ENCODE results near the gene EXOC6.
A peak's percentile ranks its signal among the peaks of the same experiment; 100 is the strongest.

EXOC6 gene

DNA sequence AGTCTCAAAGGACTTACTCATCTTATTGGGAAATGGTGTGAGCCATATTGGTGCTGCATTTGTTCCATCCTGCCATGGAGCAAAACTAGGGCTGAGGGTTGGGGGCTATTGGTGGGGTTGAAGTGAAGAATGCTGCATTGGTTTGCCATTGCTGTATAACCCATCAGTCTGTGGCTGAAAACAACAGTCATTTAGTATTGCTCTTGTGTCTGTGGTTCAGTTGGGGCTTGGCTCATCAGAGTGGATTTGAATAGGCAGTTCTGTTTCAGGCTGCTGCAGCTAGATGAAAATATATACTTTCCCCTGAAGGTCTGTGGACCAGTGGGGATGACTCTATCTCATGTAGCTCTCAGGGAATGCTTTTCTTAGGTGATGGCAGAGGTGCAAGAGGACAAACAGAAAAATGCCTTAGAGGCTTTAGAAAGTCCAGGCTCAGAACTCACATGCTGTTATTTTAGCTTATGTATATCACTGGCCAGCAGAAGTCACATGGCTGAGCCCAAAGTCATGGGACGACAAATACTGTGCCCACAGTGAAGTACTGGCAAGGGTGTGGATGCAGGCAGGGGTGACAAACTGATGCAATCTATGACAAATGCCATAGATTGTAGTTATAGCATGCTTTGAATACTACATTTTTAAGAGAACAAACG is 15.2 kb upstream of the EXOC6 start:
- no peak for DNase-seq

DNA sequence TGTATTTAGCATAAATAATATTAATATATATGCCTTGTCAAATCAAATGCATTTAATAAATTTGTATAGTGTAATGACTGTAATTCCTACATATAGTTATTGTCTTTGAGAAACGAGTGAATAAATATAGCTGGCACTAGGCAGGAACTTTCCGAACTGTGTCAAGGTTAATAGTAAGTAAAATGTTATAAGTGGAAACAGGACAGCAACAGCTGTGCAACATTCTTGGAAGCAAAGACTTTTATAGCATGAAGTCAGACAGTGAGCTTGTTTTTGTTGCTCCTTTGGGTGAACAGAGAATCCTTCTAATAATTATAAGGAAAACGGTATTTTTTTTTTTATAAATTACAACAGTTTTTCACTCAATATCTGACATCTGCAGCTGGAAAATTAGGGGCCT is 14.0 kb upstream of the EXOC6 start:
- DNase-seq, result no peak

DNA sequence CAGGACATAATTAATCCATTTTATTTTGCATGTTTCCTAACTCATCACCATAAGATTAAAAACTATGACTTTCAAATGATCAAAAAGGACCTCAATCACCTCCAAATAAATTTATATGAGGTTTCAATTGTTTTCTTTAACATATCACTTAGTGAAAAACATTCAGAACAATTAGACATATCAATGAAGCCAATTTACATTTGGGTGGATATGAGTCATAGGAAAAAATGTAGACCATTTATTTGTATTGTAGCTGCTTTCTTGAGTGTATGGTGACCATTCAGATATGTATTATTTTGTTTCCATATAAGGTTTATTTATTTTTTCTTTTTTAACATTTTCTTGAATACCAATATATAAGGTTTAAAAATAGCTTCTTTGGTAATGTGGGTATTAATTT is 13.3 kb upstream of the EXOC6 start:
- DNase-seq, result no peak

DNA sequence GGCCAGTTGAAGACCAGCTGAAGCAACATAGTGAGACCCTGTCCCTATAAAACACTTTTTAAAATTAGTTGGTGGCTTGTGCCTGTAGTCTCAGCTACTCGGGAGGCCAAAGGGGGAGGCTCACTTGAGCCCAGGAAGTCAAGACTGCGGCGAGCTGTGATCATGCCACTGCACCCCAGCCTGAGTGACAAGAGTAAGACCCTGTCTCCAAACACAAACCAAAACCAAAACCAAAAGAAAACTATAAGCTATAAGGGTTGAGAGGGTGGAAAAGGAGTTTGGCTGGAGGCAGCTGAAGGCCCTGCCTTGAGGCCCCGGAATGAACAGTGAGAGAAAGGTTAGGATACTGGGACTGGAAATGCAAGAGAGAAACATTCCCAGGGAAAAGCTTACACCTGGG is 10.9 kb upstream of the EXOC6 start:
- no peak for DNase-seq

DNA sequence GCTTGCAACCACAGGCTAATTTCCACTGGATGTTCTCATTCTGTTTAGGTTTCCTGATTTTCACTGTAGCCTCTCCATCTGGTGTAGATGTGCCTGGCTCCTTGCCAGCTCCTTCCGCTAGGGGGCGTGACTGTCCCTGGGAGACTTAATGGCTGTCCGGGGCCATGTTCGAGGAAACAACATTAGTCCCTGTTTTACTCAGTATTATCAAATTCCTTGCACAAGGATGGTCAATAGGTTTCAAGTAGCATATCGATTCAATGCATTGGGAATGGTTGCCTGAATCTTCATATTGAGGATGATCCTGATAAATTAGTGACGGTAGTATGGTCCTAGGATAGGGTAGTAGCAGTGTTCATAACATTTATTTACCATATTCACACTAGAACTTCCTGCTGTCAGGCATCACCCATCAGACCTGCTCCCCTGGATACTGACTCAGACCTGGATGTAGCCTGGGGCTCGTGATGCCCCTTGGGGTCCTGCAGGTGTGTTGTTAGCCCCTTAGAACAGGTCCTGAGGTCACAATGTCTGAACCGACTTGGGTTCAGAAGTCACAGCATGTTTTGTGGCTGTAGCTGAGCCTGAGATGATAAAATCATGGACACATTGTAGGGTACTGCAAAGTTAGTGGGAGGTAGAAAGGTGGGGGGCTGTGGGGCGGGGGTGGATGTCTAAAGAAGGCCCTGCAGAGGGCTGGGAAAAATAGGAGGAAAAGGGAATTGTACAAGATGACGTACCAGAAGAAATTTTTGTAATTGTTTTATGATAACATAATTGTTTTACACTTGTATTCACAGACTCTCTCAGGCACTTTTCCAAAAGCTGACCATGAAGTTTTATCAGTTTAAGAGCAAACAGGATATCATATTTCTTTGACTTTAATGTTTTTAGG is 8.9 kb upstream of the EXOC6 start:
- peak; percentile 36 for DNase-seq

DNA sequence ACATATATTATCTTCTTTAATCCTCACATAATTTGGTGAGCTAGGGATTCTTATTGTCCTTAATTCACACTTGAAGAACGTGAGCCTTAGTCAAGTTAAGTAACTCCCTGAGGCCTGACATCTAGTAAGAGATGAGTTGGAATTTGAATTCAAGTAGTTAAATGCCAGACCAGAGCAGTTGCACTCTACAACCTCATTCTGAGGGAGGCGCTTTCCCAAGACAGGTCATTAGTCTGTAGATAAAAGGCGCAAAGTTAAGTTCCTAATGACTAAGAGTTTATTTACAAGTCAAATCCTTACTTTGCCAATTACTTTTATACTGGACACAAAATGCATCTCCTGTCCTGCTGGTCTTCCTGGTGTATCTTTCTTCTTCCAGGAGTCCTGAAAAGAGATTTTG is 3.6 kb upstream of the EXOC6 start:
- DNase-seq, result peak; percentile 19

DNA sequence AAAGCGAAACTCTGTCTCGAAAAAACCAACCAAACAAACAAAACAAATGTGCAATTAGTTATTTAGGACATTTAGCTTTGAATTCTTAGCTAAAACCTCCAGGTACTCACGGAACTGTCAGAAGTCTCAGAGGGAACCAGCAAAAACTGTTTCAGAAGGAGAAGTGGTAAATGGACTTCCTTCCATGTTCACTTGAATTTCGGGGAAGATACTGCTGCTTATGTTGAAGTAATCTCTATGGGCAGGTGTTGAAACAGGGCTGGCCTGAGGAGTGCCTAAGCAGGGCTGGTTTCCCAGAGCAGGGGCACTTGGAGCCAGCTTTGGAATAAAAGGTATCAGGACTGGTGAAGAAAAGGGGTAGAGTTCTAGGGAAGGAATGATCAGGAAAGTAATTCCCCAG is 2.4 kb upstream of the EXOC6 start:
- DNase-seq, result peak; percentile 88

DNA sequence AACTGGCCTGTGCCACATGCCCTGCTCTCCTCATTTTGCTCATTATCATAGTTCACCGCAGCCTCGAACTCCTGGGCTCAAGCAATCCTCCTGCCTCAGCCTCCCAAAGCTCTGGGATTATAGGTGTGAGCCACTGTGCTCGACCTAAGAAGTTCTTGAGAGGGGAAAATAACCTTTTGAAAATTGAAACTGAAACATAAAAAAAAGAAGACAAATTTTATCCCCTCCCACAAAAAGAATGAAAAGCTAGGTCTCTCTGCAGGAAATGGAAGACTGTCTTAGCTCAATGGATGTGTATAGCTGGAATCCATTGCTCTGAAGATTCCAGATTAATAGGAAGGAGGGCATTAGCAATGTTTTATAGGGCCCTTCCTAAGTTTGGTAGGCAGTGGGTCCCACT is 2.0 kb upstream of the EXOC6 start:
- no peak for DNase-seq

DNA sequence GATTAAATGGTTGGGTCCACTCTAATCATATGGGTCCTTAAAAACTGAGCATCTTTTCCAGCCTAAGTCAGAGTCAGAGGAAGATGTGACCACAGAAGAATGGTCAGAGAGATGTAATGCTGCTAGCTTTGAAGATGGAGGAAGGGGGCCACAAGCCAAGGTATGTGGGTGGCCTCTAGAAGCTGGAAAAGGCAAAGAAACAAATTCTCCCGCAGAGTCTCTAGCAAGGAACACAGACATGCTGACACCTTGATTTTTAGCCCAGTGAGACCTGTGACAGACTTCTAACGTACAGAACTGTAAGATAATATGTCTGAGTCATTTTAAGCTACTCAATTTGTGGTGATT is 1.5 kb upstream of the EXOC6 start:
- DNase-seq, result no peak

DNA sequence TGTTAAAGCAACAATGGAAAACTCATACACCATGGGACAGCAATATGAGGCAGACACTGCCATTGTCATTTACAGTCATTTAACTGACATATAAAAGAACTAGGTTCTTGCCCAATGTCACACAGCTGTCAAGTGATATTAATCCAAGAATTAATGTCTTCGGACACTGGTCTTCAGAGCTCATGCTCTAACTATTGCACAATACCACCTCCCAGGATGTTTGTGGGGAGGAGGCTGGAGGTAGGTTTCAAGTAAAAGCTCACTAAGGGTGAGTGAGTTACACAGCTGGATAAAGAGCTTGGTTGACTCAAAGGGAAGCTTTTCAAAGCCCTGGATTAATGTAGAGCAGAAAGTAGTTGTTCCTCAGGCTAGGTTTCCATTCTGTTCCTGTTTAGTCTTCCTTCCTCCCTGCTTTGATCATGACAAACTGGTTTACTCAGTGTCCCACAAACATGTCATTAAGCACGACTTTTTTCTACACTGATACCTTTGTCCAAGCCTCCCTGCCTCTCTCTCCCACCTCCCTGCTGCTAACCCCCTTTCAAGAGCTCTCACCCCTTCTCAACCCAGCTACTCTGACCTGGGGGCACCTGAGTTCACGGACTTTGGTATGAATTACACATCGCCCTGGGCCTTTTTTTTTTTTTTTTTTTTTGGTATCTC is 987 bp upstream of the EXOC6 start:
- peak; percentile 96 for DNase-seq

DNA sequence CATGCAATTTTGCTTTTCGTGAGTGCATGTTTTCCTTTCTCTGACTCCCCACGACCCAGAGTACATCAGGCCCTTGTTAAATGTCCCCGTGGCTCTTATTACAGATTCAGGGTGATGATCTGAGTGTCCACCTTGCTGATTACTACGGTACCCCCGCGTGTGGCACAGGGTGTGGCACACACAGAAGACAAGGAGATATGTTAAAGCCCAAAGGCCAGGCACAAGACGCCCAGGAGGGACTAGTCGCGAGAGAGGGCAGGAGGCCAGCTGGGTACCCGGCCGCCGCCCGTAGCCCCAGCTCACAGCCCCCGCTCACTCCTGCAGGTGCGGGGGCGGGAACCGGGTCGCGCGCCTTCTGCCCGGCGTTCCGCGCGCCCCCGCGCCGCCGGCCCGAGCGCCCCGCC is 281 bp upstream of the EXOC6 start:
- DNase-seq, result no peak

DNA sequence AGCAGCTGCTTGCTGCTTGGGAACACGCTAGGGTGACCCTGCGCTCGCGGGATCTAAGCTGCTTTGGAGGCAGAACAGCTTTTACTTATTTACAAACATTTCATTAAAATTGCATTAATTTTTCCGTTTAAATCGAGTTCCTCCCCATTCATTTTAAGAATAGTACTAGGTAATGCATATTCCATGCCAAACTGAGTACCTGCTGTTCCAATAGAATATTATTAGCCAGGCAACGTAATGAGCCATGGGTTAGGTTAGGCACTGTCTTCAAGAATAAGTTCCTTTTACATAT is 860 bp downstream of the EXOC6 start:
- DNase-seq, result no peak

DNA sequence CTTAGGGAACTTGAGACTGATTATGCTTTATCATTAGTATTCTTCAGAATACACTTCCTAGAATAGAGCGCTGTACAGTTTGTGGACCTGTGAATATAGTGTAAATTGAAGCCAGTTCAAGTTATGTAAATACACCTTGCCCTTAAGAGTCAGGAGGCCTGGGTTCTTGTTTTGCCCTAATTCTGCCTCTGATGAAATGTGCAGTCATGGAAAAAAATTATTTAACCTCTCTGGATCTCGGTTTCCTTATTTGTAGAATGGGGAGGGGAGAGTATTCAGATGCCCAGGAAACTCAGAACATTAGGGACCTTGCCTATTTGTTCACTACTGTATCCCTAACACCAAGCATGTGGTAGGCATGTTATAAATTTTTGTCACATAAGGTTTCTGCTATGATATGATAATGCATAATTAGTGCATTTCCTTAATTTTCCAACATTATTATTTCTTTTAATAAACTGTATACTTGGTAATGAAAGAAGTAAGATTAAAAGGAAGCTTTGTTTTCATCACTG is 1.3 kb downstream of the EXOC6 start:
- no peak for DNase-seq

DNA sequence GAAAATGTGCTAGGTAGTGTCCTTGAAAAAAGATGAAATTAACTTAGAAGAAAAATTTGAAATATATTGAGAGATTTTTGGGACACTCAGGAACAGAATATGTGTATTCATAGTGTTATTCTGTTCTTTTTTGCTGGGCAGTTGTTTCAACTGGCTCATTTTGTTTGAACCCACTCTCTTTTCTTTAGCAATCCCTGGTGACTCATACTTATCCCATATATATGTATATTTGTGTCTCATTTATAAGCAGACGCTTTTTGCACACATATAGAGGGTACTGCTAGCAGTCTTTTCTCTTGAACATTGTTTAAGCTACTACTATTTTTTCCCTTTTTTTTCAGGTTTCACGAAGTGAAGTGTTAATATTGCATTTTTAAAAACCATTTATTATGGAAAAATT is 1.9 kb downstream of the EXOC6 start:
- DNase-seq, result peak; percentile 55

DNA sequence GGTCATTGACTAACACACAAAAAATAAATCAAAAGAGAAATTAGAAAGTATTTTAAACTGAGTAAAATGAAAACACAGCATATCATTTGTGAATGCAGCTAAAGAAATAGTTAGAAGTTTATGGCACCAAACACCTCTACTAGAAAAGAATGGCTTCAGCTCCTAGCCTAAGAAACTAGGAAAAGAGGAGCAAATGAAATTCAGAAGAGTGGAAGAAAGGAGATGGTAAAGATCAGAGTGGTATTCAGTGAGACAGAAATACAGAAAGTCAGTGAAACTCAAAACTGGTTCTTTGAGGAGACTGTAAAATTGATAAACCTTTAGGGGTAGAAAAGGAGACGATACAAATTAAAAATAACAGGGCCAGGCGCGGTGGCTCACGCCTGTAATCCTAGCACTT is 2.7 kb downstream of the EXOC6 start:
- no peak for DNase-seq

DNA sequence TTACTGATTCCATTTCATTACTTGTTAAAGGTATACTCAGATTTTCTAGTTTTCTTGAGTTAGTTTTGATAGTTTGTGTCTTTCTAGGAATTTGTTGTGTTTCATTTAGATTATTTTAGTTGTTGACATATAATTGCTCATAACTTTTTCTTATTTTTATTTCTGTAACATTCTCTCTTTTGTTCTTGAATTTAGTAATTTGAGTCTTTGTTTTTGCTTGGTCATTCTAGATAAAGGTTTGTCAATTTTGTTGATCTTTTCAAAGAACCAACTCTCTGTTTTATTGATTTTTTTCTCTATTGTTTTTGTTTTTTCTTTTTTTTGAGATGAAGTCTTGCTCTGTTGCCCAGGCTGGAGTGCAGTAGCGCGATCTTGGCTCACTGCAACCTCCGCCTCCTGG is 7.2 kb downstream of the EXOC6 start:
- DNase-seq, result no peak

DNA sequence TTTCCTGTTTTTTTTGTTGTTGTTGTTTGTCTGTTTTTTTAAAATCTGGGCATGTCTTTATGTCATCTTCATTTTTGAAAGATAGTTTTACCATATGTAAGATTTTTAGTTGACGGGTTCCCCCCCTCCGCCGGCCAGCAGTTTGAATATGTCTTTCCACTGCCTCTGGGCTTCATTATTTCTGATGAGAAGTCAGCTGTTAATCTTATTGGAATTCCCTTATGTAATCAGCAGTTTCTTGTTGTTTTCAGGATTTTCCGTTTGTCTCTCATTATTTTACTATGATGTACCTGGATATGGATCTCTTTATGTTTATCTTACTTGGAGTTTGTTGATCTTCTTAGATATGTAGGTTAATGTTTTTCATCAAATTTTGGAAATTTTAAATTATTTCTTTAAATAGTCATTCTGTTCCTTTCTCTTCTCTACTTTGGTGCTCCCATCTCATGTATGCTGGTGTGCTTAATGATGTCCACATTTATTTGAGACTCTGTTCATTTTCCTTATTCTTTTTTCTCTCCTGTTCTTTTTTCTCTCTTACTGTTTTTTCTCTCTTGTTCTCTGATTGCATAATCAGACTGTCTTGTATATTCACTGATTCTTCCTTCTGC is 9.7 kb downstream of the EXOC6 start:
- DNase-seq, result no peak

DNA sequence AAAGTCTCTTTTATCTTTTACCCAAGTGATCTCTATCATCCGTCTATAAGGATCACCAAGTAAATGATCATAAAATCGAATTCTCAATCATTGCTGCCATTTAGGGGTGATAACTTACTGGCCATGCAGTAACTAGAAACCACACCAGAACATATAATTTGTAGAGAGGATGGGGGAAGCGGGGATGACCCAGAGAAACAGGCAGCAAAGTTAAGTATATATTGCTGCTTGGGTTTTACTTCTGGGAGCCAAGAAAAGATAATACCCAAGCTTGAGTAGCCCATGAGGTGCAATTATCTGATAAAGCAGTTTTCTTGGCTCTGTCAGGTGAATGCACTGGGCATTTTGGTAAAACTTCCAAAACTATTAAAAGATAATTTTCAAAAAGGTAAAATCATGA is 18.9 kb downstream of the EXOC6 start:
- DNase-seq, result no peak

DNA sequence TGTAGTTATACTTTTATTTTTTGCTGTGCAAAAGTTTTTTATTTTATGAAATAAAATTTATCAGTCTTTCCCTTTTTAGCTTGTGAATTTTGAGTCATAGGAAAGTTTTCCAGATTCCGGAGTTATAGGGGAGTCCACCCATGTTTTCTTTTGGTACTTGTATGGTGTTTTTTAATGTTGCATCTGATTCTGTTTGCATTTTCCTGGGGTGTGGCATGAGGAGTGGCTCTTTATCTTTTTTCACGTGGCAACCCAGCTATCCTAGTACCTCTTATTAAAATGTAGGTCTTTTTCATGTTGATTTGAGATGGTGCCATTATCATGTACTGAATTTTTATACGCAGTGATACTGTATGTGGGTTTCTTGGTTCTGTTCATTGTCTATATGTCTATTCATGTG is 19.7 kb downstream of the EXOC6 start:
- no peak for DNase-seq

DNA sequence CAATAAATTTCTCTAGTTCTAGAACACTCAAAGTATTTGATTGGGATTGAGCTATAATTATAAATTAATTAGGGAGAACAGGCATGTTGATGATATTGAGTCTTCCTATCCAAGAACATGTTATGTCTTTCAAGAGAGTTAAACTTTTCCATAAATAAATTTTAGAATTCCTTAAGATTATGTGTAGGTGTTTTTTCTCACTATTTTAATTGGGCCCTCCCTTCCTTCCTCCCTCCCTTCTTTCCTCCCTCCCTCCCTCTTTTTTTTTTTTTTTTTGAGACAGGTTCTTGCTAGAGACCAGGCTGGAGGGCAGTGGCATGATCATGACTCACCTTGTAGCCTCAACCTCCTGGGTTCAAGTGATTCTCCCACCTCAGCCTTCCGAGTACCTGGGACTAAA is 20.2 kb downstream of the EXOC6 start:
- no peak for DNase-seq

DNA sequence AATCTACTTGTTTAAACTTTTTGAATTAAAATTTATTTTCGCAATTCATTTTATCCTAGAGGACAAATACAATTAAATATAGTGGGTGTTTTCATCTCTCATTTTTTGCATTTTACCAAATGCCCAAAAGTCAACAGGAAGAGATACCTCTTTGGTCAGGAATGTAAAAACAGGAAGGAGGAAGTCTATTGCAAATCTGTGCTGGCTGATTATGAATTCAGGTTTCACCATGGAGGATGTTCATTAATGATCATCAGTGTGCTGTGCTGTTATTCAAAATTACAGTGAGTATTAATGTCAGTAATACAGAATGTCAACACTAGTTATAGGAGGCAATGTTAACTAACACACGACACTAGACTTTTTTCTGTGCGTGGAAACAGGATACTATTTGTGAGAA is 24.7 kb downstream of the EXOC6 start:
- DNase-seq, result no peak

DNA sequence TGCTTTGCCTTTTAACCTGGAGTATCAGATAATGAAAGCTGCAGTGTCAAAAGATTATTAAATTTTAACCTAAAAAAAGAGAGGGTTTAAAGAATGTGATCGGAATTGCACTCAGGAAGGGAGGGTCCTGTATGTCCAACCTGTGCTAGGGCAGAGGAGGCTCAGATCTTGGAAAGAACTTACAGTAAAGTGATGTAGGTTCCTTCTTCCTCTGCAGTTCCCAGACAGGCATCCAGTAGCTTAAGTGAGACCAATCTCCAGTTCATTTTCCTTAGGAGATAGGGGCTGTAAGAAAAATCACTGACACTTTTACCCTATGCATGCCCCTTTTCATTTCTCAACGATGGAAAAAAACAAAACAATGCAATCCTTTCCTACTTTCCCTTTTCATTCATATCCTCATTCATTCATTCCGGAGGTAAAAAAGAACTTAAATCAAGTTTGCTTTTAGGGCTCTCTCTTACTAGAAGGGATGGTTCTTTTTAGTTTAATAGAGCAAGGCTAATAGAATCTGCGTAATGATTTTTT is 28.3 kb downstream of the EXOC6 start:
- no peak for DNase-seq

DNA sequence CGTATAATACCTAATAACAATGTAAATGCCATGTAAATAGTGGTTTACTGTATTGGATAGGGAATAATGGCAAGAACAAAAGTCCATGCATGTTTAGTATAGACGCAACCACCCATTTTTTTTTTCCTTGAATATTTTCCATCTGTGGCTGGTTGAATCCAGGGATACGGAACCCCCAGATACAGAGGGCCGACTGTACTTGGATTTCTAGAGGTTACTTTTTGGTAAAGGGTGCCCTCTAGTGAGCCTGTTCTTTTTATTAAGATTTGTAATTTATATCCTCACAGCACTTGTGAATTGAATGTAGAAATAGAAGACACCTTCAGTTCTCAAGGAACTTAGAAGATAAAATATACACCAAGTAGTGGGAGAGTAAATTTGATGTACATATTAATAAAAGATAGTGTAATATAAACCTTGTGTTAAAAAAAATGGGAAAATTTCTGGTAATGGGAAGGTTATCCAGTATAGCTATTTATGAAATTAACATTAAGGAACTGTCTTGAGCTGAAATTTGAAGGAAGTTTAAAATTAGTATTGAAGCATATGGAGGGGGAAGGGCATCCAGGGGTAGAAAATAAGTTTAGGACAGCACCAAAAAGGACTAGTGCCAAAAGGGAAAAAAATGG is 32.0 kb downstream of the EXOC6 start:
- peak; percentile 61 for DNase-seq
